ENCODE measurements around the gene CCL19. TPM values are rescaled to one million over a fixed set of nuclear protein-coding genes. Genes with fewer than 3 reads are reported as not detected.

CCL19 gene
- polyA plus RNA-seq, 1 of the 3 experiments (the other 2 are of a cell fraction) = not detected

DNA sequence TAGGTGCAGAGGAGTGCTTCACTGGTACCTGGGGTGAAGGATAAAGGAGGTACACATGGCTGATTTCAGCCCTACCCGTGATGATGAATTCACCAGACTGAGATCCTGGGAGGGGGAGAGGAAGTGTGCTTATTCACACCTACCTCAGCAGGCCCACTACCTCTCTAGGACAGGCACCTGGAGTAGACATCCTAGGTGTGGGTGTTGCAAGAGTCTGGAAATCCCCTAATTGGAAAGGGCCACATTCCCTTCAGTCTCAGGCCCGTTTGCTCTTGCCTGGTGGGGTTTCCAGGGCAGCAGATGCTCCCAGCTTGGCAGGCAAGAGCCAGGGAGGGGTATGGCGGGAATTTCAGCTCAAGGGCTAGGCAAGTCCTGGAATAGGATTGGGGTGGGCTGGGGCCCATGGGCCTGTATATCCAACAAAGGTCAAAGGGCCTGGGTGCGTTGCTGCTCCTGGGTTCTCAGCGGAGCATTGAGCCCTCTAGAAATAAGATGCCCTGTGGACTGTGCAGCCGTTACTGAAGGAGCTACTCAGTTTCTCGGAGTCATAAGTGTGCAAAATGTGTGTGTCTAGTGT is 24.7 kb upstream of the CCL19 start:
- Histone ChIP-seq H3K9me2 (no peaks in the 10 kb centered on the region), H3F3A (replicated peaks; ENCODE audit: insufficient read depth) (no peaks in the 10 kb centered on the region), H3K4me2 (no peak overlapping the region), H3K27ac (ENCODE audit: low read depth in 2 of 2, low read length in 1 of 2) (no peak overlapping the region), H3K36me3 (replicated peaks in 1 of 2; ENCODE audit: control insufficient read depth in 1 of 2, insufficient read depth in 2 of 2, low read length in 1 of 2) (no peaks in the 10 kb centered on the region), H3K79me2 (ENCODE audit: insufficient read depth) (no peaks in the 10 kb centered on the region), H3K9me3 (no peaks in the 10 kb centered on the region), H3K9ac (no peak overlapping the region), H2AFZ (ENCODE audit: low read depth) (no peak overlapping the region), H3K27me3 (ENCODE audit: insufficient read depth) (no peaks in the 10 kb centered on the region; the same call in 1 of the 2 replicates), H3K4me3 (ENCODE audit: low read depth in 2 of 2, low read length in 1 of 2) (no peak overlapping the region), H3K4me1 (ENCODE audit: control insufficient read depth in 1 of 2, insufficient read depth in 2 of 2, low read depth in 1 of 2, low read length in 1 of 2) (no peaks in the 10 kb centered on the region), H4K20me1 (ENCODE audit: insufficient read depth) (no peaks in the 10 kb centered on the region)
- DNase-seq = no peak
- CTCF ChIA-PET = interaction anchor here (1.0 to 6.1 kb wide), 3 partner anchors 11 to 82 kb away, joined by 3 to 42 read pairs (median 4); no protein-coding TSS in a partner anchor
- TF ChIP-seq SMC3 (IDR thresholded peaks at IDR 0.05; ENCODE audit: low read depth, low read length) = no peak
- TF ChIP-seq JUND (IDR thresholded peaks at IDR 0.05) = no peak
- TF ChIP-seq GATA2 (CRISPR knock-in tag; IDR thresholded peaks at IDR 0.05) = no peak
- TF ChIP-seq MXI1 (IDR thresholded peaks at IDR 0.05; ENCODE audit: low read depth, low read length) = no peak
- TF ChIP-seq, protein P1, sequence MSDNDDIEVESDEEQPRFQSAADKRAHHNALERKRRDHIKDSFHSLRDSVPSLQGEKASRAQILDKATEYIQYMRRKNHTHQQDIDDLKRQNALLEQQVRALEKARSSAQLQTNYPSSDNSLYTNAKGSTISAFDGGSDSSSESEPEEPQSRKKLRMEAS (IDR thresholded peaks at IDR 0.05; ENCODE audit: low read depth) = no peak
- no peak for TF ChIP-seq RXRA (IDR thresholded peaks at IDR 0.05; ENCODE audit: borderline replicate concordance, low read depth)
- TF ChIP-seq, protein P2, sequence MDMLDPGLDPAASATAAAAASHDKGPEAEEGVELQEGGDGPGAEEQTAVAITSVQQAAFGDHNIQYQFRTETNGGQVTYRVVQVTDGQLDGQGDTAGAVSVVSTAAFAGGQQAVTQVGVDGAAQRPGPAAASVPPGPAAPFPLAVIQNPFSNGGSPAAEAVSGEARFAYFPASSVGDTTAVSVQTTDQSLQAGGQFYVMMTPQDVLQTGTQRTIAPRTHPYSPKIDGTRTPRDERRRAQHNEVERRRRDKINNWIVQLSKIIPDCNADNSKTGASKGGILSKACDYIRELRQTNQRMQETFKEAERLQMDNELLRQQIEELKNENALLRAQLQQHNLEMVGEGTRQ (IDR thresholded peaks at IDR 0.05; ENCODE audit: borderline replicate concordance, low read depth, low read length) = no peak
- TF ChIP-seq NFIC (IDR thresholded peaks at IDR 0.05; ENCODE audit: borderline replicate concordance) = no peak
- TF ChIP-seq RCOR1 (IDR thresholded peaks at IDR 0.05; ENCODE audit: low read length) = no peak
- TF ChIP-seq RAD21 (IDR thresholded peaks at IDR 0.05; ENCODE audit: low read length) = no peak
- TF ChIP-seq, protein P3, sequence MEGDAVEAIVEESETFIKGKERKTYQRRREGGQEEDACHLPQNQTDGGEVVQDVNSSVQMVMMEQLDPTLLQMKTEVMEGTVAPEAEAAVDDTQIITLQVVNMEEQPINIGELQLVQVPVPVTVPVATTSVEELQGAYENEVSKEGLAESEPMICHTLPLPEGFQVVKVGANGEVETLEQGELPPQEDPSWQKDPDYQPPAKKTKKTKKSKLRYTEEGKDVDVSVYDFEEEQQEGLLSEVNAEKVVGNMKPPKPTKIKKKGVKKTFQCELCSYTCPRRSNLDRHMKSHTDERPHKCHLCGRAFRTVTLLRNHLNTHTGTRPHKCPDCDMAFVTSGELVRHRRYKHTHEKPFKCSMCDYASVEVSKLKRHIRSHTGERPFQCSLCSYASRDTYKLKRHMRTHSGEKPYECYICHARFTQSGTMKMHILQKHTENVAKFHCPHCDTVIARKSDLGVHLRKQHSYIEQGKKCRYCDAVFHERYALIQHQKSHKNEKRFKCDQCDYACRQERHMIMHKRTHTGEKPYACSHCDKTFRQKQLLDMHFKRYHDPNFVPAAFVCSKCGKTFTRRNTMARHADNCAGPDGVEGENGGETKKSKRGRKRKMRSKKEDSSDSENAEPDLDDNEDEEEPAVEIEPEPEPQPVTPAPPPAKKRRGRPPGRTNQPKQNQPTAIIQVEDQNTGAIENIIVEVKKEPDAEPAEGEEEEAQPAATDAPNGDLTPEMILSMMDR (IDR thresholded peaks at IDR 0.05) = no peak
- no peak for TF ChIP-seq GABPA (IDR thresholded peaks at IDR 0.05; ENCODE audit: low read depth)
- no peak for TF ChIP-seq SIN3A (IDR thresholded peaks at IDR 0.05; ENCODE audit: borderline replicate concordance, low read depth, low read length)
- TF ChIP-seq EZH2phosphoT487 (IDR thresholded peaks at IDR 0.05; ENCODE audit: borderline replicate concordance, low read depth) = no peak
- no peak for TF ChIP-seq NRF1 (IDR thresholded peaks at IDR 0.05; ENCODE audit: low read depth, low read length)
- no peak for TF ChIP-seq MEF2A (IDR thresholded peaks at IDR 0.05; ENCODE audit: borderline replicate concordance, low read depth)
- TF ChIP-seq, protein P4, sequence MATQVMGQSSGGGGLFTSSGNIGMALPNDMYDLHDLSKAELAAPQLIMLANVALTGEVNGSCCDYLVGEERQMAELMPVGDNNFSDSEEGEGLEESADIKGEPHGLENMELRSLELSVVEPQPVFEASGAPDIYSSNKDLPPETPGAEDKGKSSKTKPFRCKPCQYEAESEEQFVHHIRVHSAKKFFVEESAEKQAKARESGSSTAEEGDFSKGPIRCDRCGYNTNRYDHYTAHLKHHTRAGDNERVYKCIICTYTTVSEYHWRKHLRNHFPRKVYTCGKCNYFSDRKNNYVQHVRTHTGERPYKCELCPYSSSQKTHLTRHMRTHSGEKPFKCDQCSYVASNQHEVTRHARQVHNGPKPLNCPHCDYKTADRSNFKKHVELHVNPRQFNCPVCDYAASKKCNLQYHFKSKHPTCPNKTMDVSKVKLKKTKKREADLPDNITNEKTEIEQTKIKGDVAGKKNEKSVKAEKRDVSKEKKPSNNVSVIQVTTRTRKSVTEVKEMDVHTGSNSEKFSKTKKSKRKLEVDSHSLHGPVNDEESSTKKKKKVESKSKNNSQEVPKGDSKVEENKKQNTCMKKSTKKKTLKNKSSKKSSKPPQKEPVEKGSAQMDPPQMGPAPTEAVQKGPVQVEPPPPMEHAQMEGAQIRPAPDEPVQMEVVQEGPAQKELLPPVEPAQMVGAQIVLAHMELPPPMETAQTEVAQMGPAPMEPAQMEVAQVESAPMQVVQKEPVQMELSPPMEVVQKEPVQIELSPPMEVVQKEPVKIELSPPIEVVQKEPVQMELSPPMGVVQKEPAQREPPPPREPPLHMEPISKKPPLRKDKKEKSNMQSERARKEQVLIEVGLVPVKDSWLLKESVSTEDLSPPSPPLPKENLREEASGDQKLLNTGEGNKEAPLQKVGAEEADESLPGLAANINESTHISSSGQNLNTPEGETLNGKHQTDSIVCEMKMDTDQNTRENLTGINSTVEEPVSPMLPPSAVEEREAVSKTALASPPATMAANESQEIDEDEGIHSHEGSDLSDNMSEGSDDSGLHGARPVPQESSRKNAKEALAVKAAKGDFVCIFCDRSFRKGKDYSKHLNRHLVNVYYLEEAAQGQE (IDR thresholded peaks at IDR 0.05; ENCODE audit: low read depth, low read length) = no peak
- no peak for TF ChIP-seq RFX5 (IDR thresholded peaks at IDR 0.05; ENCODE audit: low read length)
- no peak for TF ChIP-seq YY1 (IDR thresholded peaks at IDR 0.05; ENCODE audit: low read depth)
- POLR2A ChIA-PET = no interaction called here
- 51% methylated on average over 7 of the region's 7 CpGs for WGBS (ENCODE audit: low lambda C conversion rate)

Measured in SK-N-SH (cell line).